Upper lobe of left lung (tissue), 4 donors: ENCODE measurements around the gene TCF23.

Source experiments
- CTCF ChIP-seq, 6 experiments: fragments of 450-650 bp in 4 of 6; fragments of 200-600 bp in 2 of 6; sonication (generic) in 2 of 6; IDR thresholded peaks; one replicate each; pipeline ENCODE4 v1.5.1; 2016 to 2019; ENCODE audit warnings: antibody characterized with exemption in 6 of 6
- POLR2A ChIP-seq, 4 donors: fragments of 450-650 bp; IDR thresholded peaks; one replicate each; pipeline ENCODE4 v1.5.1; 2016 to 2017; ENCODE audit warnings: antibody characterized with exemption in 4 of 4, mild to moderate bottlenecking in 2 of 4
- POLR2AphosphoS5 ChIP-seq, 2 donors: sonication (generic); formaldehyde crosslinking; IDR thresholded peaks; one replicate each; pipeline ENCODE4 v1.5.1; 2017; ENCODE audit warnings: antibody characterized with exemption in 2 of 2

- TF ChIP-seq CTCF (IDR thresholded peaks at IDR 0.05) (no peak), POLR2A (IDR thresholded peaks at IDR 0.05) (no peak), POLR2AphosphoS5 (IDR thresholded peaks at IDR 0.05) (no peak)
Measured at GRCh38 chr2:27198627-27199026, 49.8 kb downstream of the TCF23 start.
